Brain microvascular endothelial cell (primary cell): Measurements from ENCODE around the gene NEU2.
"Not testable (repeated sequence)": the region's sequence is repeated elsewhere in the genome, so short reads cannot be mapped to it uniquely, and the experiment has no call there.

Experiments used
- DNase-seq: peaks from one replicate; pipeline ENCODE4 v3.0.0-alpha.2; 2020
- H3K27ac ChIP-seq: fragments of 250-450 bp; sonication (Bioruptor Pico); 2 replicates; pipeline ENCODE4 v1.5.1; 2020; ENCODE audit warnings: mild to moderate bottlenecking, moderate library complexity
- H3K27me3 ChIP-seq: fragments of 250-450 bp; sonication (Bioruptor Pico); replicated peaks from 2 replicates; pipeline ENCODE4 v1.5.1; 2020; ENCODE audit warnings: mild to moderate bottlenecking
- H3K36me3 ChIP-seq: fragments of 250-450 bp; sonication (Bioruptor Pico); replicated peaks from 2 replicates; pipeline ENCODE4 v1.5.1; 2020; ENCODE audit warnings: mild to moderate bottlenecking
- H3K4me3 ChIP-seq: 2 replicates; pipeline ENCODE4 v1.5.1; 2011; ENCODE audit warnings: low read depth, mild to moderate bottlenecking, control low read depth, low read length, moderate library complexity
- in situ Hi-C: cut with HindIII; loops from 2 replicates; pipeline ENCODE4 v1.10.0; 2017; ENCODE audit warnings: low sequenced_read_pairs, low pct_ligation_motif_present
- TF ChIP-seq, protein P1 (sequence below): IDR thresholded peaks from 2 replicates; pipeline ENCODE4 v1.5.1; 2011; ENCODE audit warnings: low read depth, mild to moderate bottlenecking, moderate library complexity, low read length, control low read depth, inconsistent platforms; ENCODE audit errors: missing control alignments

NEU2 gene

DNA sequence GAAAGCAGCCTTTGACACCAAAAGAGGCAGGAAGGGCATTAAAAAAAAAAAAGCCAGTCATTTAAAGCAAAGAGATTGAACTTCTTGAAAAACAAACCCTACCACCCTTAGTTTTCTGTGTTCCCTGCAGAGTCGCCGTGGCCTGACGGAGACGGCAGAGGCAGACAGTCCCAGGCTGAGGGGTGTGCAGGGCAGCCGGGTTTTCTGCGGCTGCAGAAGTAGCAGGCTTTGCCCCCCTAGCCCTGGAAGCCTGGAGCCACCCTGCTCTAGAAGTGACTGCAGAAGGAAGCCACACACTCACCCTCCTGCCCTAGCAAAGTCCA is 30.4 kb downstream of the NEU2 start:
- TF ChIP-seq, protein P1, sequence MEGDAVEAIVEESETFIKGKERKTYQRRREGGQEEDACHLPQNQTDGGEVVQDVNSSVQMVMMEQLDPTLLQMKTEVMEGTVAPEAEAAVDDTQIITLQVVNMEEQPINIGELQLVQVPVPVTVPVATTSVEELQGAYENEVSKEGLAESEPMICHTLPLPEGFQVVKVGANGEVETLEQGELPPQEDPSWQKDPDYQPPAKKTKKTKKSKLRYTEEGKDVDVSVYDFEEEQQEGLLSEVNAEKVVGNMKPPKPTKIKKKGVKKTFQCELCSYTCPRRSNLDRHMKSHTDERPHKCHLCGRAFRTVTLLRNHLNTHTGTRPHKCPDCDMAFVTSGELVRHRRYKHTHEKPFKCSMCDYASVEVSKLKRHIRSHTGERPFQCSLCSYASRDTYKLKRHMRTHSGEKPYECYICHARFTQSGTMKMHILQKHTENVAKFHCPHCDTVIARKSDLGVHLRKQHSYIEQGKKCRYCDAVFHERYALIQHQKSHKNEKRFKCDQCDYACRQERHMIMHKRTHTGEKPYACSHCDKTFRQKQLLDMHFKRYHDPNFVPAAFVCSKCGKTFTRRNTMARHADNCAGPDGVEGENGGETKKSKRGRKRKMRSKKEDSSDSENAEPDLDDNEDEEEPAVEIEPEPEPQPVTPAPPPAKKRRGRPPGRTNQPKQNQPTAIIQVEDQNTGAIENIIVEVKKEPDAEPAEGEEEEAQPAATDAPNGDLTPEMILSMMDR, result no peak
- DNase-seq, result no peak
- in situ Hi-C loops, result no loop called here
- Histone ChIP-seq H3K27me3 (no peaks in the 10 kb centered on the region), H3K36me3 (no peaks in the 10 kb centered on the region), H3K27ac (no peak overlapping the region), H3K4me3 (no peak overlapping the region)

DNA sequence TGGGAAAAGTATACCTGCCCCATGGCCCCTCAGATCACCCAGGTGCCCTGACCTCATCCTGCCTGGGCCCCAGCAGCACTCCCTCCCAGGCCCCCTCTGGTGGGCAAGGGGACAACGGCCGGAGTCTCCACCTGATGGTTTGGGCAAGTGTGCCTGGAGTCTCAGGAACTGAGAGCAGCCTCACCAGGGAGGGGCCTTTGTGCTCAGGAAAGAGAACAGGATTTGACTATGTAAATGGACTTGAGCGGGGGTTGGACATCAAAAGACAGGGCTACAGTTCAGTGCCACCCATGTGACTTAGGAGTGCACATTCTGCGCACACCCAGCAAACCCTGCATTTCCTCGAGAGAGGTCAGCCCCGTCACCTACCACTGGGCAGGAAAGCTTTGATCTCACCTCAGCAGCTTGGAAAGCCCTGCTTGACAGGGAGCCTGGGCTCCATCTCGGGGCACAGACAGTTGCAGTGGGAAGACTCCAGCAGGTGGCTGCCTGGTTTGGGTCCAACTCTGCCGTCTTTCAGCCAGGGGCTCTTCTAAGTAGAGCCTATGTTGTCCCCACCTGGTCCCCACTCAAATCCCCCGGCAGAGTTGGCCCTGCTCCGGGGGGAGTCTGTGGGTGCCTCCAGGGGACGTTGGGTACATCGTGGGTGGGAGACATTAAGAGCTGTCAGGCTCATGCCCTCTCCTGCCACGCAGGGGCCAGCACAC is 30.9 kb downstream of the NEU2 start:
- no peak for DNase-seq
- in situ Hi-C loops, result no loop called here
- Histone ChIP-seq H3K36me3 (no peaks in the 10 kb centered on the region), H3K4me3 (no peak overlapping the region), H3K27ac (no peak overlapping the region), H3K27me3 (no peaks in the 10 kb centered on the region)
- TF ChIP-seq, protein P1, result peak; percentile 31

DNA sequence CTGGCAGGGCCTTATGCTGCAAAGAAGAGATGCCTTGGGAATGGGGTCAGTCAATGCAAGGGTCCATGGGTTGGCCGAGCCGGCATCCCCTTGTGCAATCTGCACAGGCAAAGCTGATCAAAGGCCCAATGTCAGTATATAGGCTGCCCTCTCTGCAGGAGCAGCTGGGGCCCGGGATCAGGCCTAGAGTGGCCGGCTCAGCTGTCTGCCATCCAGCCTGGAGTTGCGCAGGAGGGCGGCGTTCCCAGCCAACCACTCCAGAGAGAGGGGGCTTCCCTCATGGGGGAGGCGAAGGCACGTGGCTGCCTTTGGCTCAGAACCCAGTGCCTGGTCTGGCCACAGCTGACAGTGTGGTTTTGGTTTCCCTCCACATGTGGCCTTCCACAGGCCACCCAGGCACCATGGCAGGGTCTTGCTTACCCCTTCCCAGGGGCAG is 31.5 kb downstream of the NEU2 start:
- Histone ChIP-seq H3K27me3 (no peaks in the 10 kb centered on the region), H3K27ac (no peak overlapping the region), H3K4me3 (no peak overlapping the region), H3K36me3 (no peaks in the 10 kb centered on the region)
- in situ Hi-C loops, result no loop called here
- no peak for DNase-seq
- TF ChIP-seq, protein P1, result no peak

DNA sequence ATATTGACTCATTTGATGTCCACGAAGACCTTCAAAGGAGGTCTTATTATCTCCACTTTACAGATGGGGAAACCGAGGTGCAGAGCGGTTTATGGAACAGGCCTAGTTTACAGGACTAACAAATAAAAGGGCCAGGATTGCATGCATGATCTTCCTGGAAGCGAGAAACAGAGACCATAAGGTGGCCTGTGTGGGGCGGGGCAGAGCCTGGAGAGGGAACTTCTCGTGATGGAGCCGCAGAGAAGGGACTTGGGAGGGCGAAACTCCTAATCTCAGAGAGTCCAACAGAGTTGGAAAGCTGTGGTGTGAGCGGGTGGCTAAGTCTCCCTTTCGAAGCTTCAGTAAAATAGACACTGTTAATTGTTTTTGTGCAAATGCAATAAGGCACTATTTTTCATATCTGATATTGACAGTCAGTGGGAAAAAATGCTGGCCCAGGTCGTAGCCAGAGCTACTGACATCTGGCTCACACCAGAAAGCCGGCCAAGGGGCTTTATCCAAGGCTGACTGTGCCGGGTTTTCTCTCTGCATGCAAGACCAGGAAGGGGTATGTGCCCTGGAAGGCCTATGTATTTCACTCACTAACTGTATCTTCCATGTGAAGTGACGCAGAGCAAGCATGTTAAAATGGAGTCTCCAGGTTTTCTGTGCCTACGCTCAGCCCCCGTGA is 32.2 kb downstream of the NEU2 start:
- in situ Hi-C loops, result no loop called here
- H3K27ac ChIP-seq, result no peak overlapping the region
- DNase-seq, result no peak
- no peaks in the 10 kb centered on the region for H3K36me3 ChIP-seq
- H3K4me3 ChIP-seq, result no peak overlapping the region
- TF ChIP-seq, protein P1, result no peak
- H3K27me3 ChIP-seq, result no peaks in the 10 kb centered on the region

DNA sequence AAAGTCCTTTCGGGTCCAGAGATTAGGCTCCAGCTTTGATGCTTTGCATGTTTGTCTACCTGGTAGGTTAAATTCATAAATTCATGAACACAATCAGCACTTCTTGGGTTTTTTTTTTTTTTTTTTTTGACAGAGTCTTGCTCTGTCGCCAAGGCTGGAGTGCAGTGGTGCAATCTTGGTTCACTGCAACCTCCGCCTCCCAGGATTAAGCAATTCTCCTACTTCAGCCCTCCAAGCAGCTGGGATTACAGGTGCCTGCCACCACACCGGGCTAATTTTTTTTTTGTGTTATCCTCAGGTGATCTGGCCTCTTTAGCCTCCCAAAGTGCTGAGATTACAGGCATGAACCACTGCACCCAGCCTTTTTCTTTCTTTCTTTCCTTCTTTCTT is 32.7 kb downstream of the NEU2 start:
- H3K27ac ChIP-seq, in situ Hi-C loops, DNase-seq, H3K4me3 ChIP-seq, H3K27me3 ChIP-seq, H3K36me3 ChIP-seq: not testable (repeated sequence)

DNA sequence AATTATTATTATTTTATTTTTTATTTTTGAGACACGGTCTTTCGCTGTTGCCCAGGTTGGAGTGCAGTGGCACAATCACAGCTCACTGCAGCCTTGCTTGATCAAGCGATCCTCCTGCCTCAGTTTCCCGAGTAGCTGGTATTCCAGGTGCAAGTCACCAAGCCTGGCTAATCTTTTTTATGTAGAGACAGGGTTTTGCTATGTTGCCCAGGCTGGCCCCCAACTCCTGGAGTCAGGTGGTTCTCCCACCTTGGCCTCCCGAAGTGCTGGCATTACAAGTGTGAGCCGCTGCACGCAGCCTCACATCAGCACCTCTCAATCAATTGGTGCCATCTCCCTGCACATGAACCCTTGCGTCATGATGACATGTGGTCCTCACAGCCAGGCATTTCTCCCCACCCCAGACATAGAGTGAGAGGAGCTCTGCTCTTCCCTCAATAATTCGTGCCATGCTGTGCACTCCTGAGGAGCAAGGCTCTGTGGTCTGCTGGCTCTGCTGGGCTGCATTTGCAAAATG is 33.5 kb downstream of the NEU2 start:
- H3K27me3 ChIP-seq, result no peaks in the 10 kb centered on the region
- H3K4me3 ChIP-seq, result no peak overlapping the region
- H3K36me3 ChIP-seq, result no peaks in the 10 kb centered on the region
- TF ChIP-seq, protein P1, result no peak
- in situ Hi-C loops, result no loop called here
- no peak overlapping the region for H3K27ac ChIP-seq
- no peak for DNase-seq
